SH-SY5Y (cell line): ENCODE measurements around the gene ISM1.

Experiments
- GATA2 ChIP-seq: IDR thresholded peaks from 2 replicates; pipeline ENCODE4 v1.6.1; 2011; ENCODE audit warnings: mild to moderate bottlenecking, low read depth, low read length
- GATA3 ChIP-seq: IDR thresholded peaks from 2 replicates; pipeline ENCODE4 v1.6.1; 2011; ENCODE audit warnings: low read depth, mild to moderate bottlenecking, low read length, moderate library complexity

The ISM1 gene

GRCh38 chr20:13348311-13349234 is 127.5 kb downstream of the ISM1 start:
- no peak for TF ChIP-seq GATA3
- TF ChIP-seq GATA2, result no peak

GRCh38 chr20:13349235-13349604 is 128.1 kb downstream of the ISM1 start:
- no peak for TF ChIP-seq GATA2
- TF ChIP-seq GATA3, result no peak
